ENCODE results near the gene CDKN2B.

CDKN2B gene

GRCh38 chr9:22035591-22036011 lies 26.5 kb upstream of the CDKN2B start:
- H3K4me3 ChIP-seq (ENCODE audit: low read depth, low read length), result no peak overlapping the region

GRCh38 chr9:22033012-22033630 lies 24.0 kb upstream of the CDKN2B start:
- no peak overlapping the region for H3K4me3 ChIP-seq (ENCODE audit: low read depth, low read length)

GRCh38 chr9:22031655-22032411 lies 22.7 kb upstream of the CDKN2B start:
- no peak overlapping the region for H3K4me3 ChIP-seq (ENCODE audit: low read depth, low read length)

GRCh38 chr9:22030101-22030598 lies 21.0 kb upstream of the CDKN2B start:
- H3K4me3 ChIP-seq (ENCODE audit: low read depth, low read length), result no peak overlapping the region

GRCh38 chr9:22029231-22029630 lies 20.1 kb upstream of the CDKN2B start:
- no peak overlapping the region for H3K4me3 ChIP-seq (ENCODE audit: low read depth, low read length)

- H3K4me3 ChIP-seq (ENCODE audit: low read depth, low read length), result no peak overlapping the region
These were observed 19.3 kb upstream of the CDKN2B start for GRCh38 chr9:22028394-22028793.

- no peak overlapping the region for H3K4me3 ChIP-seq (ENCODE audit: low read depth, low read length)
These were observed 17.6 kb upstream of the CDKN2B start for GRCh38 chr9:22026696-22027095.

GRCh38 chr9:22022396-22022795 lies 13.3 kb upstream of the CDKN2B start:
- H3K4me3 ChIP-seq (ENCODE audit: low read depth, low read length), result no peak overlapping the region

GRCh38 chr9:22010866-22011625 lies 1.9 kb upstream of the CDKN2B start:
- no peak overlapping the region for H3K4me3 ChIP-seq (ENCODE audit: low read depth, low read length)

GRCh38 chr9:22009506-22009867 lies 382 bp upstream of the CDKN2B start:
- peak overlapping the region; percentile 47 for H3K4me3 ChIP-seq (ENCODE audit: low read depth, low read length)

GRCh38 chr9:22008384-22008716 lies 755 bp downstream of the CDKN2B start:
- H3K4me3 ChIP-seq (ENCODE audit: low read depth, low read length), result peak overlapping the region; percentile 47

- peak overlapping the region; percentile 28 for H3K4me3 ChIP-seq (ENCODE audit: low read depth, low read length)
These were observed 3.2 kb downstream of the CDKN2B start for GRCh38 chr9:22005702-22006606.

GRCh38 chr9:22005021-22005701 lies 3.9 kb downstream of the CDKN2B start:
- peak overlapping the region; percentile 28 for H3K4me3 ChIP-seq (ENCODE audit: low read depth, low read length)

- H3K4me3 ChIP-seq (ENCODE audit: low read depth, low read length), result no peak overlapping the region
These were observed 7.1 kb downstream of the CDKN2B start for GRCh38 chr9:22002038-22002437.

- no peak overlapping the region for H3K4me3 ChIP-seq (ENCODE audit: low read depth, low read length)
These were observed 11.1 kb downstream of the CDKN2B start for GRCh38 chr9:21998026-21998425.

GRCh38 chr9:21997480-21997879 lies 11.6 kb downstream of the CDKN2B start:
- no peak overlapping the region for H3K4me3 ChIP-seq (ENCODE audit: low read depth, low read length)

GRCh38 chr9:21996858-21997257 lies 12.2 kb downstream of the CDKN2B start:
- H3K4me3 ChIP-seq (ENCODE audit: low read depth, low read length), result no peak overlapping the region

GRCh38 chr9:21996438-21996837 lies 12.7 kb downstream of the CDKN2B start:
- H3K4me3 ChIP-seq (ENCODE audit: low read depth, low read length), result no peak overlapping the region

GRCh38 chr9:21995666-21996398 lies 13.3 kb downstream of the CDKN2B start:
- peak overlapping the region; percentile 67 for H3K4me3 ChIP-seq (ENCODE audit: low read depth, low read length)
